ENCODE results near the gene DNAJA2.

GRCh38 chr16:47008174-47008573 is 34.7 kb upstream of the DNAJA2 start:
- TF ChIP-seq CTCF (IDR thresholded peaks at IDR 0.05) (no peak), POLR2A (IDR thresholded peaks at IDR 0.05) (no peak), EP300 (IDR thresholded peaks at IDR 0.05) (no peak)

All from ovary (tissue), 3 donors.